Measurements from ENCODE around the gene KCNQ2.
"Not testable (repeated sequence)": the region's sequence is repeated elsewhere in the genome, so short reads cannot be mapped to it uniquely, and the experiment has no call there.

Gene KCNQ2

GRCh38 chr20:63382551-63383300, 89.7 kb downstream of the KCNQ2 start:
- H3K4me3 ChIP-seq, result no peak overlapping the region
- DNase-seq, result no peak
- intact Hi-C loops (cut with DNase I; ENCODE audit: low total_unique reads), result no loop called here
- peaks cover 0 to 11% (median 11%) of the 10 kb centered on the region in 3 donors for H3K9me3 ChIP-seq
- no peaks in the 10 kb centered on the region for H3K36me3 ChIP-seq
- H3K27ac ChIP-seq, result no peak overlapping the region
- no peak for TF ChIP-seq CTCF (IDR thresholded peaks at IDR 0.05)
- peaks cover 0 to 65% of the 10 kb centered on the region in 2 donors for H3K27me3 ChIP-seq
- H3K4me1 ChIP-seq, result no peaks in the 10 kb centered on the region

- H3K27me3 ChIP-seq, result peaks cover 0 to 73% of the 10 kb centered on the region in 2 donors
- intact Hi-C loops (cut with DNase I; ENCODE audit: low total_unique reads), result no loop called here
Observed at GRCh38 chr20:63381781-63382431, 90.5 kb downstream of the KCNQ2 start.

GRCh38 chr20:63380346-63380870, 92.0 kb downstream of the KCNQ2 start:
- no peak overlapping the region for H3K27ac ChIP-seq
- H3K4me3 ChIP-seq, result no peak overlapping the region
- H3K9me3 ChIP-seq, result peaks cover 0 to under 1% (median 0%) of the 10 kb centered on the region in 3 donors
- no peak for TF ChIP-seq CTCF (IDR thresholded peaks at IDR 0.05)
- intact Hi-C loops (cut with DNase I; ENCODE audit: low total_unique reads), result no loop called here
- H3K4me1 ChIP-seq, result no peaks in the 10 kb centered on the region
- no peaks in the 10 kb centered on the region for H3K36me3 ChIP-seq
- H3K27me3 ChIP-seq, result peaks cover 0 to 88% of the 10 kb centered on the region in 2 donors
- DNase-seq, result no peak

More at GRCh38 chr20:63381781-63382431, 90.5 kb downstream of the KCNQ2 start:
- Histone ChIP-seq H3K27ac (no peak overlapping the region), H3K9me3 (peaks cover 0 to 11% (median 11%) of the 10 kb centered on the region in 3 donors), H3K4me1 (no peaks in the 10 kb centered on the region), H3K36me3 (no peaks in the 10 kb centered on the region), H3K4me3 (no peak overlapping the region)
- peak; percentile 59 to 73 for TF ChIP-seq CTCF (IDR thresholded peaks at IDR 0.05)
- no peak for DNase-seq

- H3K9me3 ChIP-seq; H3K4me1 ChIP-seq; H3K36me3 ChIP-seq; intact Hi-C loops (cut with DNase I; ENCODE audit: low total_unique reads); DNase-seq; H3K27ac ChIP-seq; H3K4me3 ChIP-seq: not testable (repeated sequence)
- peaks cover 0 to 91% of the 10 kb centered on the region in 2 donors for H3K27me3 ChIP-seq
Observed at GRCh38 chr20:63379872-63380271, 92.6 kb downstream of the KCNQ2 start.

GRCh38 chr20:63379296-63379695, 93.2 kb downstream of the KCNQ2 start:
- intact Hi-C loops (cut with DNase I; ENCODE audit: low total_unique reads), result no loop called here
- Histone ChIP-seq H3K4me3 (no peak overlapping the region), H3K9me3 (no peaks in the 10 kb centered on the region), H3K27ac (no peak overlapping the region), H3K4me1 (no peaks in the 10 kb centered on the region), H3K27me3 (peaks cover 0 to 96% of the 10 kb centered on the region in 2 donors), H3K36me3 (no peaks in the 10 kb centered on the region)
- DNase-seq, result no peak
- TF ChIP-seq CTCF (IDR thresholded peaks at IDR 0.05), result no peak

GRCh38 chr20:63378626-63379025, 93.8 kb downstream of the KCNQ2 start:
- H3K4me1 ChIP-seq, result no peaks in the 10 kb centered on the region
- intact Hi-C loops (cut with DNase I; ENCODE audit: low total_unique reads), result no loop called here
- H3K27ac ChIP-seq, result no peak overlapping the region
- DNase-seq, result no peak
- no peak for TF ChIP-seq CTCF (IDR thresholded peaks at IDR 0.05)
- peaks cover 0 to 99% of the 10 kb centered on the region in 2 donors for H3K27me3 ChIP-seq
- no peaks in the 10 kb centered on the region for H3K36me3 ChIP-seq
- no peaks in the 10 kb centered on the region for H3K9me3 ChIP-seq
- no peak overlapping the region for H3K4me3 ChIP-seq
